DND-41 (cell line): ENCODE measurements around the gene HOXA2.

ENCODE experiments used
- ATAC-seq: fragments of 200-7000 bp; cut with Tn5 transposase; 3 replicates; pipeline ENCODE4 v1.9.1; 2021; ENCODE audit warnings: low read depth; ENCODE audit not compliant: insufficient read depth
- DNase-seq: peaks from one replicate; pipeline ENCODE4 v3.0.0-alpha.2; 2020
- H2AFZ ChIP-seq: 2 replicates; pipeline ENCODE4 v1.6.0; 2012; ENCODE audit warnings: low read depth, low read length
- H3K27ac ChIP-seq: 2 replicates; pipeline ENCODE4 v1.5.1; 2012; ENCODE audit warnings: low read length, inconsistent platforms
- H3K27me3 ChIP-seq: fragments of 200-600 bp; sonication (generic); 2 replicates; pipeline ENCODE4 v1.6.0; 2012; ENCODE audit warnings: low read length, mild to moderate bottlenecking, inconsistent platforms; ENCODE audit not compliant: insufficient read depth, poor library complexity
- H3K36me3 ChIP-seq: 2 replicates; pipeline ENCODE4 v1.5.1; 2012; ENCODE audit warnings: low read length, inconsistent platforms; ENCODE audit not compliant: insufficient read depth
- H3K4me1 ChIP-seq: 2 replicates; pipeline ENCODE4 v1.5.1; 2012; ENCODE audit warnings: mild to moderate bottlenecking, low read length; ENCODE audit not compliant: insufficient read depth
- H3K4me2 ChIP-seq: 2 replicates; pipeline ENCODE4 v1.6.0; 2012; ENCODE audit warnings: mild to moderate bottlenecking, moderate library complexity, low read length, inconsistent platforms; ENCODE audit not compliant: insufficient read depth
- H3K4me3 ChIP-seq, 2 experiments: fragments of 200-600 bp in 1 of 2; shearing (Covaris generic) in 1 of 2; 2 replicates each; pipeline ENCODE4 v1.5.1; 2012 to 2016; ENCODE audit warnings: inconsistent platforms in 2 of 2, low read length in 2 of 2, mild to moderate bottlenecking in 2 of 2, low read depth in 1 of 2, moderate library complexity in 1 of 2
- H3K79me2 ChIP-seq: 2 replicates; pipeline ENCODE4 v1.6.0; 2012; ENCODE audit warnings: low read length, inconsistent platforms; ENCODE audit not compliant: insufficient read depth
- H3K9ac ChIP-seq: 2 replicates; pipeline ENCODE4 v1.6.0; 2012; ENCODE audit warnings: low read depth, mild to moderate bottlenecking, inconsistent platforms, low read length, moderate library complexity
- H3K9me3 ChIP-seq: 2 replicates; pipeline ENCODE4 v1.5.1; 2012; ENCODE audit warnings: low read length, moderate library complexity, mild to moderate bottlenecking, inconsistent platforms; ENCODE audit not compliant: insufficient read depth, severe bottlenecking
- H4K20me1 ChIP-seq: 2 replicates; pipeline ENCODE4 v1.6.0; 2012; ENCODE audit warnings: low read length; ENCODE audit not compliant: insufficient read depth
- EZH2 ChIP-seq: IDR thresholded peaks from 3 replicates; pipeline ENCODE4 v1.6.1; 2012; ENCODE audit warnings: borderline replicate concordance, low read depth, mild to moderate bottlenecking, moderate library complexity, low read length, inconsistent platforms; ENCODE audit not compliant: severe bottlenecking
- TF ChIP-seq, protein P1 (sequence below): IDR thresholded peaks from 2 replicates; pipeline ENCODE4 v1.5.1; 2012; ENCODE audit warnings: borderline replicate concordance, low read length, moderate library complexity, mild to moderate bottlenecking; ENCODE audit not compliant: poor library complexity, severe bottlenecking; ENCODE audit errors: extremely low read depth

Gene HOXA2

DNA sequence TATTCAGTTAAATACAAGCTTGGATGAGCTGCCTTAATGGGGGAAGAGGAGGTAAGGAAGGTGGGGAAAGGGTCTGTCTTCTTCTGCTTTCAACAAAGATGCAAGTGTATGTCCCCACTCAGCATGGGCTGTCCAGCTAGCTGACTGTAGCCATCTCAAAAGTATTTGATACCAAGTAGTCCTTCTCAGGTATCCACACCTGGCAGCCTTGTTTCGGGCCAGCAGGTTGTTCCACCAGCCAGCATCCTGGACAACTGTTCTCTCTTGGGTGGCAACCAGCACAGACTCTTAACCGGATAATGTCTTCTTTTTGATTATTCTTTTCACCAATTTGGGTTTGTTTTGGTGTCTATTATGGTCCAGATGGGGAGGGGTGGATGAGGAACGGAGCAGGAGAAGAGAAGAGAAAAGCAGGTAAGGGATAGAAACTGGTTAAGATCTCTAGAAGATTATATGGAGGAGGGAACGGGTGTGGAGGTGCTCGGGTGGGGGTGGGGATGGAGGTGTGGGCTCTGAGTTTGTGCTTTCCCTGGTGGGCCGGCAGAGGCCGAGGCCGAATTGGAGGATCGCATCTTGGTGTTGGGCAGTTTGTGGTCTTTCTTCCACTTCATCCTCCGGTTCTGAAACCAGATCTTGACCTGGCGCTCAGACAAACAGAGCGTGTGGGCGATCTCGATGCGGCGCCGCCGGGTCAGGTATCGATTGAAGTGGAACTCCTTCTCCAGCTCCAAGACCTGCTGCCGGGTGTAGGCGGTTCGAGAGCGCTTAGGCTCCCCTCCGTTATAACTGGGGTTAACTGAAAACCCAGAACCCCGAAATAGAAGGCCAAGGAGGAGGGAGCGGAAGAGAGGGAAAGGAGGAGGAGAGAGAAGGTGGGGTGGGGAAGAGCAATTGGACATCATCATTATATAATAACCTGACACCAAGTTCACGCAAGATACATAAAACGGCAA lies 26.6 kb upstream of the HOXA2 start:
- no peak overlapping the region for H3K27ac ChIP-seq
- H2AFZ ChIP-seq = no peak overlapping the region
- H3K4me3 ChIP-seq = no peak overlapping the region
- no peaks in the 10 kb centered on the region for H3K9me3 ChIP-seq
- no peak overlapping the region for H3K9ac ChIP-seq
- H3K4me1 ChIP-seq = no peaks in the 10 kb centered on the region
- no peaks in the 10 kb centered on the region for H3K36me3 ChIP-seq
- ATAC-seq (no peak), DNase-seq (no peak)
- no peaks in the 10 kb centered on the region for H4K20me1 ChIP-seq
- H3K4me2 ChIP-seq = no peak overlapping the region
- no peaks in the 10 kb centered on the region for H3K27me3 ChIP-seq
- H3K79me2 ChIP-seq = no peaks in the 10 kb centered on the region
- TF ChIP-seq EZH2 = no peak
- TF ChIP-seq, protein P1, sequence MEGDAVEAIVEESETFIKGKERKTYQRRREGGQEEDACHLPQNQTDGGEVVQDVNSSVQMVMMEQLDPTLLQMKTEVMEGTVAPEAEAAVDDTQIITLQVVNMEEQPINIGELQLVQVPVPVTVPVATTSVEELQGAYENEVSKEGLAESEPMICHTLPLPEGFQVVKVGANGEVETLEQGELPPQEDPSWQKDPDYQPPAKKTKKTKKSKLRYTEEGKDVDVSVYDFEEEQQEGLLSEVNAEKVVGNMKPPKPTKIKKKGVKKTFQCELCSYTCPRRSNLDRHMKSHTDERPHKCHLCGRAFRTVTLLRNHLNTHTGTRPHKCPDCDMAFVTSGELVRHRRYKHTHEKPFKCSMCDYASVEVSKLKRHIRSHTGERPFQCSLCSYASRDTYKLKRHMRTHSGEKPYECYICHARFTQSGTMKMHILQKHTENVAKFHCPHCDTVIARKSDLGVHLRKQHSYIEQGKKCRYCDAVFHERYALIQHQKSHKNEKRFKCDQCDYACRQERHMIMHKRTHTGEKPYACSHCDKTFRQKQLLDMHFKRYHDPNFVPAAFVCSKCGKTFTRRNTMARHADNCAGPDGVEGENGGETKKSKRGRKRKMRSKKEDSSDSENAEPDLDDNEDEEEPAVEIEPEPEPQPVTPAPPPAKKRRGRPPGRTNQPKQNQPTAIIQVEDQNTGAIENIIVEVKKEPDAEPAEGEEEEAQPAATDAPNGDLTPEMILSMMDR = no peak

DNA sequence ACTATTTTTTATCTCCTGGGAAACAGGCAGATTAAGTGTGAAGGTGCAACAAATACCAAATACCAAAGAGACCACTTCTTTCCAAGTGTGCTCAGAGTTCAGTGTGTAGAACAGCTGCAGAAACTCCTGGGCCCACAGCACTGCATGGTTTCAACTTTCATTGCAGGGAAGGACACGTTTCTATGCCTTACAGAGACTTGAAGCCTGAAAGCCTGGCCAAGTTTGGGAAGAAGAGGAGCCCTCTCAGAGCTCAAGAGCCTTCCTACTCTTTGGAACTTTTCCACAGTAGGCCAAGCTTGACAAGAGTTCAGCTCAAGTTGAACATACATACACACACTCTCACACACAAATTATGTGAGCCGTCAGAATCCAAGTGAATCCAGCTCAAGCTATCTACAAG lies 25.6 kb upstream of the HOXA2 start:
- DNase-seq = no peak
- H4K20me1 ChIP-seq = no peaks in the 10 kb centered on the region
- no peak overlapping the region for H3K27ac ChIP-seq
- no peak overlapping the region for H2AFZ ChIP-seq
- no peak overlapping the region for H3K4me3 ChIP-seq
- H3K4me2 ChIP-seq = no peak overlapping the region
- no peaks in the 10 kb centered on the region for H3K9me3 ChIP-seq
- no peaks in the 10 kb centered on the region for H3K79me2 ChIP-seq
- no peaks in the 10 kb centered on the region for H3K27me3 ChIP-seq
- ATAC-seq = no peak
- TF ChIP-seq EZH2 = no peak
- TF ChIP-seq, protein P1 = no peak
- H3K9ac ChIP-seq = no peak overlapping the region
- H3K4me1 ChIP-seq = no peaks in the 10 kb centered on the region
- H3K36me3 ChIP-seq = no peaks in the 10 kb centered on the region

DNA sequence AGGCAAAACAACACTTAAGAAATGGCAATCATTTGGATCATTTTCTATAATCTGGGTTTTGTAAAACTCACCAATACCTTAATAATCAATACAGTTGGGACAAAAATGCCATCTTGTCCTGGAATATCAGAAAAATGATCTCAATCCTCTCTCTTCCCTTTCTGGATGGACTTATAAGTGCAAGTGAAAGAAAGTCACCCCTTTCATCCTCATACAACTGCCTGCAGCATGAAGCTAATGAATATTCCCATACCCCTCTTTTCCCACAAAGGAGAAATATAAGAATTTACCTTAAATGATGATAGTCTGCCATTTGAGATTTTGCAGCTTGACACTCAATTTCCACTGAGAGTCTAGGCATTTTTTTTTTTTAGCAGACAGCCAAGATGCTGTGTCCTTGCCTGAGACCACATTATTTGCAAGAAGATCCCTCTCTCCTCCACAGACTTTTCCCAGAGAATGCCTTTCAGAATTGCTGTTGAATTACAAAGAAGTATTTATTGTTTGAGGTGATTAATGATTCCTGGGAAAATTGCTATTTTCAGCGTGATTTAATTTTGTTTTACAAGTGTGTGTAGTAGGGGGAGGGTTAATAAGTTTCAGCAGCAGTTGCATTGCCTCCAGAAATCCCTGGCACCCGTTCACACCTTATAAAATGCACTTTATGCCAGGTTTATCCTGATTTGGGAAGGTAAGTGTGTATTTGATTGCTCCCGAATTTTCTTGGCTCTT lies 24.3 kb upstream of the HOXA2 start:
- Histone ChIP-seq H3K9ac (no peak overlapping the region), H3K4me3 (no peak overlapping the region), H4K20me1 (no peaks in the 10 kb centered on the region), H3K36me3 (no peaks in the 10 kb centered on the region), H3K27me3 (no peaks in the 10 kb centered on the region), H3K4me1 (no peaks in the 10 kb centered on the region), H3K79me2 (no peaks in the 10 kb centered on the region), H3K9me3 (no peaks in the 10 kb centered on the region), H2AFZ (no peak overlapping the region), H3K27ac (no peak overlapping the region), H3K4me2 (no peak overlapping the region)
- no peak for ATAC-seq
- DNase-seq = no peak
- TF ChIP-seq, protein P1 = no peak
- no peak for TF ChIP-seq EZH2
